Muscle of arm (tissue), 14 donors: ENCODE measurements around the gene SLC25A52. TPM values are rescaled to one million over a fixed set of nuclear protein-coding genes. Genes with fewer than 3 reads are reported as not detected.
"Not testable (repeated sequence)": the region's sequence is repeated elsewhere in the genome, so short reads cannot be mapped to it uniquely, and the experiment has no call there.

Experiments used
- DNase-seq: peaks from one replicate; pipeline ENCODE4 v3.0.0-alpha.2; 2013
- long read RNA-seq, 11 donors: transcript quantifications; one replicate each; lab custom pipeline, GENCODE V29; 2026
- polyA plus RNA-seq, 12 donors: library from polyadenylated mRNA; unstranded; fragments of 120-200 nt; gene quantifications; one replicate each; pipeline ENCODE4 v1.2.1, GENCODE V29; 2013; ENCODE audit not compliant: insufficient read length in 12 of 12

The SLC25A52 gene, protein sequence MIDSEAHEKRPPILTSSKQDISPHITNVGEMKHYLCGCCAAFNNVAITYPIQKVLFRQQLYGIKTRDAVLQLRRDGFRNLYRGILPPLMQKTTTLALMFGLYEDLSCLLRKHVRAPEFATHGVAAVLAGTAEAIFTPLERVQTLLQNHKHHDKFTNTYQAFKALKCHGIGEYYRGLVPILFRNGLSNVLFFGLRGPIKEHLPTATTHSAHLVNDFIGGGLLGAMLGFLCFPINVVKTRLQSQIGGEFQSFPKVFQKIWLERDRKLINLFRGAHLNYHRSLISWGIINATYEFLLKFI
- polyA plus RNA-seq: under 1 TPM in 10 of 12 donors, not detected in 2; 0.15 to 0.45 (median 0.24) TPM
- long read RNA-seq, donor 1: 0 reads
- long read RNA-seq, donor 2: 0 reads
- long read RNA-seq, donor 3: 0 reads
- long read RNA-seq, donor 4: 0 reads
- long read RNA-seq, donor 5: 0 reads
- long read RNA-seq, donor 6: 0 reads
- long read RNA-seq, donor 7: 0 reads
- long read RNA-seq, donor 8: 0 reads
- long read RNA-seq, donor 9: 0 reads
- long read RNA-seq, donor 10: 0 reads
- long read RNA-seq, donor 11: 0 reads

DNA sequence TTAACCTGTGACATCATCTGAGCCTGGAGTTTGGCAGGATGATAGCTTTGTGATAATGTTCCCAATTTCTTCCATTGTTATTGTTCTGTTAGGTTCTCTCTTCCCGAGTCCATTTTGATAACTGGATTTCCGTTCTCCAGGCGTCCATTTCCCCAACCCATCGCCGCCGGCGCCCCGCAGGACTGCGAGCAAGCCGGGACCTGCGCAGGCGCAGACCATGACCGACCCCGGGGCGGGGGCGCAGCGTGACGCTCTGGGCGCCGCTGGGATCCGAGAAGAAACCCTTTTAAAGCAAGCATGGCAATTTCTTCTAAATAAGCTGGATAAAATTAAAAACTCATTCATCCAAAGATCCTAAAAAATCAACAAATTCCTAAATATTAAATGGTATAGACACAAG is at the start of gene SLC25A52:
SLC25A52 (minus strand) TSS at position 186 of the 400 bp plus-strand sequence. CDS start 219 bp downstream, outside the sequence.
- DNase-seq: no peak

DNA sequence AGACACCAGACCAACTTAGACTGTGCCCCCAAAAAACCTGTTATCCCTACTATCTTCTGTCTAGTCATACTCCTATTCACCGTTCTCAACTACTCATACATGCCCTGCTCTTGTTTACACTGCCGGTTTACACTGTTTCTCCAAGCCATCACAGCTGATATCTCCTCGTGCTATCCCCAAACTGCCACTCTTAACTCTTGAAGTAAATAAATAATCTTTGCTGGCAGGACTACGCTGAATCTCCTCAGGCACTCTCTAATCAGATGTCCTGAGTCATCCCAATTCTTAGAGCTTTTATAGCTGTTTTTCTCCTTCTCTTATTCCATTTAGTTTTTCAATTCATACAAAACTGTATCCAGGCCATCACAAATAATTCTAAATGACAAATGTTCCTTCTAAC is 48.4 kb upstream of the SLC25A52 start:
- not testable (repeated sequence) for DNase-seq

DNA sequence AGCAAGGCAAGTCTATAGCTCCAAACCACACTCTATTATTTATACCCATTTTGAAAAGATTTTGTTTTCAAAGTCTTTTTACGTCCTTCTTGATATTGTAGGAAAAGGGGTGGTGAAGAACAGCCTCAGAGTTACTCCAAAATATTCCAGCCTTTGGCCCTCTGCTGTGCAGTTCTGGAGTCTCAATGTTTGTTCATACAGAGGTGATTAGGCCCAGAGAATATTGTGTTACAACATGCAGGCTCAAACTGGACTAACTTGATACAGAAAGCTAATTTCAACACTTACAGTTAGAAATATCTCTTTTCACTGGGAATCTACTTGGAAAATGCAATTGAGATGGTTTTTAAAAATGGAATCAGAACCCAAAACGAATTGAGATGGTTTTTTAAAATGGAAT is 40.4 kb upstream of the SLC25A52 start:
- DNase-seq: no peak

DNA sequence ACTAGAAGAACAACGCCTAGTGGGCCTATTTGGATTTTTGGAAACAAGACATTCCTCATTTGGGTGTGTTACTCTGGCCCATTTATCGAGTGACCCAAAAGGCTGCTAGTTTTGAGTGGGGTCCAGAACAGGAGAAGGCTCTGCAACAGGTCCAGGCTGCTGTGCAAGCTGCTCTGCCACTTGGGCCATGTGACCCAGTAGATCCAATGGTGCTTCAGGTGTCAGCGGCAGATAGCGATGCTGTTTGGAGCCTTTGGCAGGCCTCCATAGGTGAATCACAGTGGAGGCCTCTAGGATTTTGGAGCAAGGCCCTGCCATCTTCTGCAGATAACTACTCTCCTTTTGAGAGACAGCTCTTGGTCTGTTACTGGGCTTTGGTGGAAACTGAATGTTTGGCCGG is 38.6 kb upstream of the SLC25A52 start:
- DNase-seq: not testable (repeated sequence)

DNA sequence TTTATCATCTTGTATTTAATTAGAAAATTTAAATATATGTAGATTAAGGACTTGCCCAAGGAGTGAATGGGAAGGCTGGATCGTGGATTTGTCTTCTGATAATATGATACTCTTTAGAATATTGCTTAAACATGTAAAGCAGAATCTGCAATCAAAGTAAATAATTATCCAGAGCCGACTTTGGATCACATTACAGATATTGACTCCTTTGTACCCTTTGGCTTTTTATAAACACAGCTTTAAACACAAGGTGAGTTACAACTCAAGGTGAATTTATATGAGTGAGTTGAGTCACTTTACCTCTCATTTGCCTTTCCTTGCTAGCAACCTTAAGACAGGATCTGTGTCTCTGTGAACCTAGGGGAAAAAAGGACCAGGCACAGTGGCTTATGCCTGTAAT is 37.7 kb upstream of the SLC25A52 start:
- DNase-seq: no peak

DNA sequence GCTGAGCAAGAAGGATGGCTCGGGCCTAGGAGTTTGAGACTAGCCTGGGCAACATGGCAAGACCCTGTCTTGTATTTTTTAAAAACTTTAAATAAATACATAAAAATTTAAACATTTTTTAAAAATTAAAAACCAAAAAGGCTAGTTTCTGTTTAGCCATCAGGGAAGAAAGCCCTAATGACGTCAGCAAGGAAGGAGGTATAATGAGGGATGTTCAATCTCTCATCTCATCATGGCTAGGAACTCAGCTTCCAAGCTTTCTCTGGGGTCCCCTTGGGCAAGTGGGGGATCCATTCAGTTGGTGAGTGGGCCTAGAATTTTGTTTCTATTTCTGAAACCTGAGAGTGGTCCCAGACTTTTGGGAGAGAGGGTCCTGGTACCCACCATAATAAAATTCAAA is 35.1 kb upstream of the SLC25A52 start:
- no peak for DNase-seq

DNA sequence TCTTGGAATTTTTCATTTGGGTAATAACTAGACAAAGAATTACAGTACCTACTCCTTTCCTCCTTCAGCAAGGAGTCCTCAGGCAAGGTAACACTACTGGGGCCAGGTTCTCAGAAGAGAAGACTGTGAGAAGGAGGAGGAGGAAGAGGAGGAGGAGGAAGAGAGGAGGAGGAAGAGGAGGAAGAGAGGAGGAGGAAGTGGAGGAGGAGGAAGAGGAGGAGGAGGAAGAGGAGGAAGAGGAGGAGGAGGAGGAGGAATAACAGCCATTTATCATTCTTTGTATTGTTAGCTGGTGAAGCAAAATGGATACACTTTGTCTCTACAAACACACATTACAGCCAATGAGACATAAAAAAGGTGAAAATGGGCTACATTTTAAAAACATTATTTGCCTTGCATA is 32.9 kb upstream of the SLC25A52 start:
- DNase-seq: no peak

DNA sequence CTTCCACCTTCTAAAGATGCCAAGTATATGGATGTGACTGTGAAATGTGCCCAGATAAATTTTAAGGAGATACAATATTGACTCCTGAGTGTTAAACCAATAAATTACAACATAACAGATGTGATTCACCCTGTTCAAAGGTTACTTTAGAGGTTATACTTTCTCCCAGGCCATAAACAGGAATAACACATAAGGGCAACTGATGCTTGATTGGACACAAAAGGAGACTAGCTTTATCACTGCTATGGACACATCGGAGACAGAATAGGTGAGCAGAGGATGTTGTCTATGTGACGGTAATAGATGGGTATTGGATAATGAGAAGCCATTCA is 31.9 kb upstream of the SLC25A52 start:
- DNase-seq: no peak

DNA sequence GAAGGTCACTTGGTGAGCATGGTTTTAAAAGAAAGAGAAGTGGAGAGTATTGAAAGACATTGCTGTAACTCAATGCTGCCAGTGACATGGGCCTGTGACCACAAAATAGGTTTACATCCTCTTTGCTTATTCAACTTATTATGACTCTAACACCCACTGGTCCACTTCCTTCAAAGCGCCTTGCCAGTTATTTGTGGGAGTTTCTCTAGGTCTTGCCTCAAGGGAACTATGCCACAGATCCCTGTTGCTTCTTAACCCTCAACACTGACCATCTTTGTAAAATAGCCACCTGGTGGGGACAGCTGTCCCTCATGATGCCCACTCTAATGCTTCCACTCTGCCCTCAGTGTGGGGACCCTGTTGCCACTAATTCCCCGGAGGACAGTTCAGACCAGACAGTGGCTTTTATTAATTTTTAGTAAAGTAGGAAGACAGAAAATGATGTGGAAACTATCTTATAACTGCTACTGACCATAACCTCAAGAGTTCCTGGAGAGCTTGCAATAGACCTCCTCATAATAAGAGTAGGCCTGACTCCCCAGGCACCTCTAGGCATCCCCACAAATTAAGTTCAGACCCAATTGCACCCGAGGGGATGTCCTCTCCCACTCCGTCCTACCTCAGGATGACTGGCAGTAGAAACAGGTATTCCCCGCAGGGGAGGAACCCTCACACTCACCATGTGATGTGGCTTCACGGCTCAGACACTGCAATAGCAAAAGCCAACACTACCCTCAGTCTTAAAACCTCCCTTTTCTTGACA is 31.3 kb upstream of the SLC25A52 start:
- DNase-seq: no peak

DNA sequence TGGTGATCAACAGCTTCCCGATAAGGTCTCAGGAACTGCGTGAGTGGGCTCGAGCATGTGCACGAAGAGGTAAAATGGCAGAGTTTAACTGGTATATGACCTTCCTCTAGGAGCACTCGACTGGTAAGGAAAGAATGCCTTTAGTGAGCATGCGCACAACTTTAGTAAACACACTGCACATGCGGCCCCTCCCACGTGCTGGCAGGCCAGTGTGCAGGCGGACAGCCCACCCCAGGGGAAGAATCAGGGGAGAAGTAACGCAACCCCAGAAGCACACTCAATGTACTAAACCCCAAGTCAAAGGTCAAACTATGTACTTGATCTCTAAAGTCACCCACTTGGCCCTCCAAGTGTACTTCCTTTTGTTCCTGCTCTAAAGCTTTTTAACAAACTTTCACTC is 28.7 kb upstream of the SLC25A52 start:
- DNase-seq: no peak

DNA sequence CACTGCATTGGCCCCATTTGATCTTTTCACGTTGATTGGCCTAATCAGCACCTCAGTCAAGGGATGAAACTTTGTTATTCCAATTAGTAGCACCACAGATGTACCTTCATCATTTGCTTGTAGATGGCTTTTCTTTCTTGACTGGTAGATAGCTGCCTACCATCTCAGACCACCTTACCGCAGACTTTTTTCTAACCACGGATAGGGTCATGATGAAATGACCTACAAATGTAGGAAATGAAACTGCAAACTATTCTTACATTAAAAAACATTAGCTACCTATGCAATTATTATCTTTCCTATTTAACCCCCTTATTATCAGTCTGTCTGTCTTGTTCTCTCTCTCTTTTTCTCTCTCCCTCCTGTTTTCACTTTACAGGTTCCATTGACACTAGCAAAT is 22.4 kb upstream of the SLC25A52 start:
- no peak for DNase-seq

DNA sequence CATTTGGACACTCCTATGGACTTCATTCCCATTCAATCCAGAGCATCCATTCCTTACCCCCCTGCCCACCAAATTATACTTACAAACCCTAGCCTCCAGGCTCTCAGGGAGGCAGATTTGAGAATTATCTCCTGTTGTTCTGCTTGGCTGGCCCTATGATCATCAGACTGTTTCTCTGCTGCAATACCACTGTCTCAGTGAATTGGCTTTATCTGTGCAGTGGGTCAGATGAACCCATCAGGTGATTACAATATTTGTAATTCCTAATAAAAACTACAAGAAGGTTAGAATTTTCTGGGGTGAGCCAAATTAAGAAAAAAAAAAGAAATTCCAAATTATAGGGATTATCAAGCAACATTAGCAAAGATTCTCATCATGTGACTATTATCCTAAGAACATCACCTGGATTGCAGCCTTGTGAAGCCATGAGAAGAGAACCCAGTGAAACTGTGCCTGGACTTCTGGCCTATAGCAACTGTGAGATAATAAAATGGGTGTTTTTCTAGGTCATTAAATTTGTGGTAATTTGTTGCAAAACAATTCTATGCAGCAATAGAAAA is 17.8 kb upstream of the SLC25A52 start:
- no peak for DNase-seq

DNA sequence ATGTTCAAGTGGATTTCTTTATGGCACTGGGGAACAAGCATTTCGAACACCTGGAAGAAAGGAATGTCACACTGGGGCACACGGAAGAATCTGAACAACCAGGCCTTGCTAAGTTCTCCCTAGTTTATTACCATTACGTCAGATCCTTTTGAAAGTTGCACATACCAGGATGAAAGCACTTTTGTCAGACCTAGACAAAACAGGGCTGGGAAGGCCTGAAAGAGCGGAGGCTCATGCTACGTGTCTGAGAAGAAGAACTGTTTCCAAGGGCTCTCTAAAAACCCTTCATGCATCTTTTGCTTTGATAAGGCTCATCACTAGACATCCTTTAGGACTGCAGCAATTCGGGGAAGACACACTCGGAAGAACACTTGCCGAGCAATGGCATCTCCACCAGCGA is 15.4 kb upstream of the SLC25A52 start:
- DNase-seq: no peak

DNA sequence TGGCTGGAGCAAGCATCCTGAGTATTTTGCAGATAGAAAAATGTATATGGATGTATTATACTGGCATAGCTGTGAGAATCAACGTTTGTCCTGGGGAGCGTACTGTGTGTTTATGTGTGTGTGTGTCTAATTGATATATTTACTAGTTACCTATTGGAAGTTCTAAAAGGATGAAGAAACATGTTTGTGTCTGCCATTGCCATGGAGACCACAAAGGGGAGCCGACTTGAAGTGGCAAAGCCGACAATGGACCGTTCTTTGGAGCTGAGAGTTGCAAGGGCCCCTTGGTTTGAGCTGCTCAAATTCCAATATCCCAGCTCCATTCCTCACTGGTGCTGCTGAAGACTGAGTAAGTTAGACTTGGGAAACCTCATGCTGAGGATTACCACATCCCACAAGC is 14.3 kb upstream of the SLC25A52 start:
- no peak for DNase-seq

DNA sequence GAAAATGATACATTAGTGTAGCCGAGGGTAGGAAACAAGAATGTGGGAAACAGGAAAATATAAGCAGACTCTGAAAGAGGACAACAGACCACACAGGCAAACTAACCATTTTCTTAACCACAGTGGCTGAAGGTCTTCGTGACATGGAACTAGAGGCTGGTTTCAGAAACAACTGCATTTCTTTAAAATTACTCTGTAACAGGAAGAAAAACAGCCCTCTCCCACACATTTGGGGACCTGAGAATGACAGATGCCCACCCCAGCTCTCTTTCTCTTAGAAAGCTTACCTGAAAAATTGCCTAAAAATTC is 13.8 kb upstream of the SLC25A52 start:
- DNase-seq: no peak

DNA sequence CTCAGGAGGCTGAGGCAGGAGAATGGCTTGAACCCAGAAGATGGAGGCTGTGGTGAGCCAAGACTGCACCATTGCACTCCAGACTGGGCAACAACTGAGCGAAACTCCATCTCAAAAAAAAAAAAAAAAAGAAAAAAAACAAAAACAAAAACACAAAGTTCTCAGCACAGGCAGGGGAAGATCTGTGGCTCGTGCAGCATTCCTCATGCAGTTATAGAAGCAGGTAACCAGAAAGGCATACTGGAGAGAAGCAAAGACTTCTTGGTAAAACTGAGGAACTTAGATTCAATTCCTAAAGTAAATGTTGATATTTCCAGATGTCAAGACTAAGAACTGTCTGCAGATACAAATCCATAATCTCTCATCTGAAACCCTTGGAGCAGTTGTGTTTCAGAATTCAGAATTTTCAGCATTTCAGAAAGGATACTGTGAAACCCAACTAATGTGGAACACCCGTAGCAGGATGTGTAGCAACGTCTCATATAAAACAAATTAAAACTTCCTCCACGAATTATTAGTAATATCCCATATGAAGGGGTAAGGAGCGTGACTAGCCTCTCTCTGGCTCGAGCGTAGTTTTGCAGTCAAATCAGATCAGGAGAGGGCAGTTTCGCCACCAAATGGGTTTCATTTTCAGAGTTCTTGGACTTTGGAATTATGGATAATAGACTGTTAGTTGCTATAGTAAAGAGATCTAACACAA is 13.2 kb upstream of the SLC25A52 start:
- DNase-seq: no peak

DNA sequence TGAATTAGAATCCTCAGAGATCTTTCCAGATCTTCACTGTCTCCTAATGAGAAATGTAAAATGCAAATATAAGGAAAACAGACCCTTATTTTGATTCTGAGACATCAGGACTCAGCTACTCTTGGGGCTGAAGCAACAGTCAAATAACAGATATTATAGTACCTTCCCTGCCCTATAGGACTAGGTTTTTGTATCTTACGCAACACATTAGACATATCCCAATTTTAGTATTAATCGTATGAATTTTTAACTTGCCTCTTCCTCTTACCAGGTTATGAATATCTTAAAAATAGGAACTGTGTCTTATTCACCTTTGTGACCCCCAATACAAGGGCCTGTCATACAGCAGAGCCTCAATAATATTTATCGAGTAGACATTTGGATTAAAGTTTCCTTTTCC is 12.0 kb upstream of the SLC25A52 start:
- DNase-seq: no peak

DNA sequence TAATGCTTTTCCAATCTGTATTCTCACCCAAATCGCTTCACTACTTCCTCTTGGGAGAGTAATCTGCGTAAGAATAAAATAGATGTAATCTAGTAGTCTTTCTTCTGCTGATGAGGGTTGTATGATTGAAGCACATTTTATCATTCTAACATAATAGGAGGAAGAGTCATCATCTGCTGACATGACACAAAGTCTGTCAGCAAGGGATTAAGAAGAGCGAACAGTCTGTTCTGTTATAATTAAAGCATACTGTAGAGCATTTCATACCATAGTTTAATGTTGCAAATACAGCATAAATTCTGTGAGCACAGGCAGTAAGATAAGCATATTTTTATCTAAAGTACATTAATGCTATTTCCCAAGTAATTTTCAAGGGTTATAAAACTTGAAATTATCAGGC is 10.4 kb downstream of the SLC25A52 start:
- no peak for DNase-seq

DNA sequence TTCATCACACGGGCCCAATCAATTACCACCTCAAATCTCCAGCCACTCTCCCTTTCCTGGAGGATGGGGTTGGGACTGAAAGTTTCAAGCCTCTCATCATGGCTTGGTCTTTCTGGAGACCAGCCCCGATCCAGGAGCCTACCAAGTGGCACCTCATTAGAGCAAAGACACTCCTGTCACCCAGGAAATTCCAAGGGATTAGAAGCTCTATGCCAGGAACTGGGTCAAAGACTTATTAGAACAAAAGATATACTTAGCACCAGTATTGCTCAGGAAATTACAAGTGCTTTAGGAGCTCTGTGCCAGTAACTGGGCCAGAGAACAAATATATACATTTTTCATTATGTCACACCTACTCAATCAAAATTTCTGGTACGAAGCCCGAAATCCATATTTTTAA is 14.3 kb downstream of the SLC25A52 start:
- DNase-seq: no peak

DNA sequence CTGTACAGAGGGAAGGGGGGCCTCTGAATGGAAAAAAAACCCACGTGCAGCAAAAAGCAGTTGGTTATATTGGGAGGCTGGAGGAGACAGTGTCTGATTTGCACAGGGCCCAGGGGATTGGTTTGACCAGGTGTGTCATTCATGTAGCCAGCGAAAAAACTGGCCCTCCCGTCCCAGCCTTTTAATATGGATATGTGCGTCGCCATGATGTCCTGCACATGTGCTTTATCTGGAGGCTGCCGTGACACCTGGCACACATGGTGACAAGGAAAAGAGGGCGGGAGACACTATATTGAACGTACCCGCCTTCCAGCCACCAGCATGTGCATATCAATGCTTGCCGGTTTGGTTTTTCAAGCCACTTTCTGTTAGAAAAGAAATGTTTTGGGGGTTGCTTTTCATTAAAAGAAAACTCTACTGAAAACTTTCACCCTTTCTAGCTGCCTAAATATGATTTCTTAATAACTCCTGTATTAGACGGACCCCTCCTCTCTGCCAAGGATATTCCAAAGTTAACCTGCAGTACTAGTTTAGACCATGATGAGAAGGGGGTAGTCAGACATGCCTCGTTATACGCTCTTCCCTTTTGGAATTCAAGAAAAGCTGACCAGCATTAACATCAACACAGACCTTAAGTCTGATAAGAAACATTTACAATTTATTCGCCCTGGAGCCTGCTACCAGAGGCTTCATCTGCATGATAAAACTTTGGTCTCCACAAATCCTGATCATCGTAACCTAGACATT is 16.2 kb downstream of the SLC25A52 start:
- DNase-seq: no peak

DNA sequence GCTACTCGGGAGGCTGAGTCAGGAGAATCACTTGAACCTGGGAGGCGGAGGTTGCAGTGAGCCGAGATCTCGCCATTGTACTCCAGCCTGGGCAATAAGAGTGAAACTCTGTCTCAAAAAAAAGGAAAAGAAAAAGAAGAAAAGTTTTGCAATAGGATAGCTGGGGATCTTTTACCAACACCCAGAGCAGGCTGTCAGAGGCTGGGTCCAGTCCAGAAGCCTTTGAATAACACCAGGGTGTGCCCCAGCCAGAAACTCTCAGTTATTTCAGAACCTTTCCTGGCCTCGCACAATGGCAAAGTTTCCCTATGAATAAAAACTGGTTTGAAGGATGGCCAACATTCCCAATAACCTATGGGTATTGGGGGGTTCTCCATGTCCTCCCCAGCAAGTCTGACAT is 17.1 kb downstream of the SLC25A52 start:
- not testable (repeated sequence) for DNase-seq
